NOMO-1 (cell line): ENCODE measurements around the gene ZIC2.

Experiments
- DNase-seq, 2 experiments: peaks; one replicate each; lab custom pipeline; 2025; ENCODE audit not compliant: unreplicated experiment in 2 of 2; lab: John Stamatoyannopoulos, UW

Gene ZIC2

GRCh38 chr13:99973163-99973807 is 8.3 kb upstream of the ZIC2 start:
- no peak for DNase-seq

GRCh38 chr13:99973808-99974185 is 7.8 kb upstream of the ZIC2 start:
- no peak for DNase-seq

GRCh38 chr13:99974296-99974938 is 7.2 kb upstream of the ZIC2 start:
- no peak for DNase-seq

- DNase-seq = no peak
Measured at GRCh38 chr13:99974939-99975561, 6.5 kb upstream of the ZIC2 start.

GRCh38 chr13:99975626-99976025 is 6.0 kb upstream of the ZIC2 start:
- no peak for DNase-seq

GRCh38 chr13:99976575-99976974 is 5.0 kb upstream of the ZIC2 start:
- DNase-seq = no peak

GRCh38 chr13:99977334-99977911 is 4.2 kb upstream of the ZIC2 start:
- no peak for DNase-seq

- no peak for DNase-seq
Measured at GRCh38 chr13:99977912-99978798, 3.4 kb upstream of the ZIC2 start.

- no peak for DNase-seq
Measured at GRCh38 chr13:99978799-99979452, 2.7 kb upstream of the ZIC2 start.

GRCh38 chr13:99979453-99980200 is 2.0 kb upstream of the ZIC2 start:
- no peak for DNase-seq

- DNase-seq = peak in 1 of 2 experiments; percentile 31
Measured at GRCh38 chr13:99980201-99980823, 1.3 kb upstream of the ZIC2 start.

GRCh38 chr13:99980824-99981734 is 505 bp upstream of the ZIC2 start:
- peak in 1 of 2 experiments; percentile 31 for DNase-seq

GRCh38 chr13:99982036-99982730 is 599 bp downstream of the ZIC2 start:
- peak; percentile 21 to 42 for DNase-seq

GRCh38 chr13:99982731-99983498 is 1.3 kb downstream of the ZIC2 start:
- DNase-seq = no peak

- no peak for DNase-seq
Measured at GRCh38 chr13:99983499-99984401, 2.2 kb downstream of the ZIC2 start.
